A549 (cell line): ENCODE measurements around the gene RNF26.

Source experiments
- KDM1A ChIP-seq: fragments of 200-600 bp; sonication (generic); IDR thresholded peaks from 2 replicates; pipeline ENCODE4 v1.6.1; 2016; ENCODE audit warnings: low read depth, mild to moderate bottlenecking
- POLR2A ChIP-seq: IDR thresholded peaks from 2 replicates; pipeline ENCODE4 v1.6.1; 2012; ENCODE audit warnings: mild to moderate bottlenecking, low read length
- TF ChIP-seq, protein P1 (sequence below): fragments of >200 bp; sonication (Bioruptor Twin); formaldehyde crosslinking; IDR thresholded peaks from 3 replicates; pipeline ENCODE4 v1.5.1; 2016

DNA sequence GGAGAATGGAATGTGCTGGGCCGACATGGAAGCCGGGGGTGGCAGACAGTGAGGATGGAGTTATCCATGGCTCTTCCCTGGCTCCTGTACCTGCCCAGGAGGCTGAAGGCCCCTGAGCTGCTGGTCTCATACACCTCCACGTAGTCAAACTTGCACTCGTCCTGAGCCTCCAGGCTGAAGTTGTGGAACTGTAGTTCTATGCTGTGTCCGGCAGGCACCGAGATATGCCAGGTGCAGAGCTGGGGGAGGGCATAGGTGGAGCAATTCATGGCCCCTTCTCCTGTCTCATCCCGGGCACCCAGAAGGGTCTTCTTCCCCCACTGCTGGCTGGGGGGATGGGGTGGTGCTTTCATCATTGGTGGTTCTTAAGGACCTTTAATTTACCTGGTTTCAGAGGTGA lies 9.4 kb downstream of the RNF26 start:
- TF ChIP-seq POLR2A: no peak
- TF ChIP-seq, protein P1, sequence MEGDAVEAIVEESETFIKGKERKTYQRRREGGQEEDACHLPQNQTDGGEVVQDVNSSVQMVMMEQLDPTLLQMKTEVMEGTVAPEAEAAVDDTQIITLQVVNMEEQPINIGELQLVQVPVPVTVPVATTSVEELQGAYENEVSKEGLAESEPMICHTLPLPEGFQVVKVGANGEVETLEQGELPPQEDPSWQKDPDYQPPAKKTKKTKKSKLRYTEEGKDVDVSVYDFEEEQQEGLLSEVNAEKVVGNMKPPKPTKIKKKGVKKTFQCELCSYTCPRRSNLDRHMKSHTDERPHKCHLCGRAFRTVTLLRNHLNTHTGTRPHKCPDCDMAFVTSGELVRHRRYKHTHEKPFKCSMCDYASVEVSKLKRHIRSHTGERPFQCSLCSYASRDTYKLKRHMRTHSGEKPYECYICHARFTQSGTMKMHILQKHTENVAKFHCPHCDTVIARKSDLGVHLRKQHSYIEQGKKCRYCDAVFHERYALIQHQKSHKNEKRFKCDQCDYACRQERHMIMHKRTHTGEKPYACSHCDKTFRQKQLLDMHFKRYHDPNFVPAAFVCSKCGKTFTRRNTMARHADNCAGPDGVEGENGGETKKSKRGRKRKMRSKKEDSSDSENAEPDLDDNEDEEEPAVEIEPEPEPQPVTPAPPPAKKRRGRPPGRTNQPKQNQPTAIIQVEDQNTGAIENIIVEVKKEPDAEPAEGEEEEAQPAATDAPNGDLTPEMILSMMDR: no peak
- TF ChIP-seq KDM1A: no peak
